Small intestine (tissue), 7 donors: ENCODE measurements around the gene SLC22A17. TPM values are rescaled to one million over a fixed set of nuclear protein-coding genes. Genes with fewer than 3 reads are reported as not detected.

ENCODE experiments used
- DNase-seq, 2 donors: peaks; one replicate each; pipeline versions ENCODE4 v3.0.0 to v3.0.0-alpha.2; 2013
- FAIRE-seq: peaks from 2 replicates; lab custom pipeline; 2012; peaks lifted over from hg19 to GRCh38; lab: Jason Lieb, UNC
- H3K27ac ChIP-seq, 3 donors: one replicate each; pipeline ENCODE4 v1.5.1; 2013; ENCODE audit warnings: low read length in 2 of 3, mild to moderate bottlenecking in 2 of 3, control low read depth in 1 of 3, inconsistent platforms in 1 of 3, low read depth in 1 of 3, moderate library complexity in 1 of 3
- H3K27me3 ChIP-seq, 3 donors: one replicate each; pipeline ENCODE4 v1.6.1; 2013; ENCODE audit warnings: low read length in 3 of 3, inconsistent platforms in 1 of 3; ENCODE audit not compliant: control insufficient read depth in 3 of 3, insufficient read depth in 3 of 3
- H3K36me3 ChIP-seq, 3 donors: one replicate each; pipeline ENCODE4 v1.6.1; 2013; ENCODE audit warnings: low read length in 3 of 3, inconsistent platforms in 1 of 3, low read depth in 1 of 3, mild to moderate bottlenecking in 1 of 3, moderate library complexity in 1 of 3; ENCODE audit not compliant: control insufficient read depth in 3 of 3, insufficient read depth in 2 of 3
- H3K4me1 ChIP-seq, 3 donors: one replicate each; pipeline ENCODE4 v1.6.1; 2013; ENCODE audit warnings: low read length in 2 of 3, inconsistent platforms in 1 of 3, low read depth in 1 of 3, mild to moderate bottlenecking in 1 of 3, moderate library complexity in 1 of 3; ENCODE audit not compliant: control insufficient read depth in 3 of 3, insufficient read depth in 2 of 3
- H3K4me3 ChIP-seq, 3 donors: one replicate each; pipeline ENCODE4 v1.5.1; 2013; ENCODE audit warnings: low read length in 3 of 3, control low read depth in 1 of 3, inconsistent platforms in 1 of 3, low read depth in 1 of 3, mild to moderate bottlenecking in 1 of 3, moderate library complexity in 1 of 3
- H3K9me3 ChIP-seq, 2 donors: one replicate each; pipeline ENCODE4 v1.6.1; 2013; ENCODE audit warnings: low read depth in 1 of 2, low read length in 1 of 2; ENCODE audit not compliant: control insufficient read depth in 2 of 2, insufficient read depth in 1 of 2
- WGBS, 3 donors: extraction: QIAGEN DNeasy Blood & Tissue Kit; methylation state at CpG; one replicate each; pipeline ENCODE4 v1.1.7; 2013; 5-methylcytosine and 5-hydroxymethylcytosine counted together
- polyA plus RNA-seq, 4 donors: library from polyadenylated mRNA; stranded (reverse) in 3 of 4; unstranded in 1 of 4; fragments of 200-250 nt in 3 of 4; fragments of 120-200 nt in 1 of 4; gene quantifications; one replicate each; pipeline versions ENCODE4 v1.2.1 to v1.2.3, GENCODE V29; 2013
- donor health status: healthy with polysubstance abuse.
- donor health status: control.
- donor health status: control.
- donor health status: Bipolar disorder and iron deficiency.
- donor health status: healthy.

The SLC22A17 gene
- polyA plus RNA-seq, 4 donors: 0.67 to 36.3 (median 7.4) TPM

GRCh38 chr14:23372509-23372908 is 19.8 kb upstream of the SLC22A17 start, which contains the start of gene IL25:
TSS of gene IL25 (plus strand) at chr14:23372809.
- no peak within 1 kb of the TSS for H3K4me3 ChIP-seq
- DNase-seq: no peak
- no peak for FAIRE-seq
- H3K9me3 ChIP-seq: no peaks in the 10 kb centered on the region
- 59 to 90% (median 75%) methylated on average over 2 of the region's 2 CpGs for WGBS, 3 donors
- no peaks in the 10 kb centered on the region for H3K36me3 ChIP-seq
- H3K27ac ChIP-seq: no peak within 1 kb of the TSS
- peaks cover 0 to 4% (median 1%) of the 10 kb centered on the region in 3 donors for H3K27me3 ChIP-seq
- H3K4me1 ChIP-seq: no peaks in the 10 kb centered on the region

GRCh38 chr14:23371865-23372264 is 19.2 kb upstream of the SLC22A17 start:
- no peak for DNase-seq
- Histone ChIP-seq H3K36me3 (no peaks in the 10 kb centered on the region), H3K9me3 (no peaks in the 10 kb centered on the region), H3K27ac (no peak overlapping the region), H3K4me3 (no peak overlapping the region), H3K4me1 (peaks cover 0 to under 1% (median 0%) of the 10 kb centered on the region in 3 donors), H3K27me3 (peaks cover 0 to 3% (median 1%) of the 10 kb centered on the region in 3 donors)
- FAIRE-seq: no peak
- 84 to 100% (median 100%) methylated on average over 1 of the region's 1 CpG for WGBS, 3 donors

GRCh38 chr14:23370221-23370620 is 17.5 kb upstream of the SLC22A17 start:
- WGBS, 3 donors: 36 to 63% (median 55%) methylated on average over 1 of the region's 1 CpG
- no peak for FAIRE-seq
- H3K27me3 ChIP-seq: peaks cover 0 to 14% (median 3%) of the 10 kb centered on the region in 3 donors

GRCh38 chr14:23366426-23366921 is 13.8 kb upstream of the SLC22A17 start:
- peak in 1 of 2 donors; percentile 76 for DNase-seq
- H3K27ac ChIP-seq: peak overlapping the region in 2 of 3 donors; percentile 66 to 89
- WGBS, 3 donors: 31 to 61% (median 39%) methylated on average over 27 to 34 of the region's 34 CpGs
- peaks cover 6 to 16% (median 6%) of the 10 kb centered on the region in 3 donors for H3K27me3 ChIP-seq
- no peaks in the 10 kb centered on the region for H3K9me3 ChIP-seq
- peaks cover 0 to 11% (median 3%) of the 10 kb centered on the region in 3 donors for H3K4me1 ChIP-seq
- no peak for FAIRE-seq
- peaks cover 0 to 3% (median 0%) of the 10 kb centered on the region in 3 donors for H3K36me3 ChIP-seq
- H3K4me3 ChIP-seq: peak overlapping the region in 1 of 3 donors; percentile 56

More at GRCh38 chr14:23370221-23370620, 17.5 kb upstream of the SLC22A17 start:
- Histone ChIP-seq H3K36me3 (no peaks in the 10 kb centered on the region), H3K4me1 (peaks cover 0 to 5% (median 3%) of the 10 kb centered on the region in 3 donors), H3K27ac (no peak overlapping the region), H3K9me3 (no peaks in the 10 kb centered on the region), H3K4me3 (no peak overlapping the region)
- no peak for DNase-seq

GRCh38 chr14:23365732-23366425 is 13.2 kb upstream of the SLC22A17 start:
- Histone ChIP-seq H3K4me1 (peaks cover 0 to 11% (median 3%) of the 10 kb centered on the region in 3 donors), H3K36me3 (peaks cover 0 to 3% (median 0%) of the 10 kb centered on the region in 3 donors), H3K9me3 (no peaks in the 10 kb centered on the region), H3K4me3 (peak overlapping the region in 2 of 3 donors; percentile 16 to 56), H3K27ac (peak overlapping the region; percentile 51 to 89 (median 71)), H3K27me3 (peaks cover 6 to 16% (median 6%) of the 10 kb centered on the region in 3 donors)
- no peak for FAIRE-seq
- peak in 1 of 2 donors; percentile 80 for DNase-seq
- 3 to 9% (median 3%) methylated on average over 32 to 51 of the region's 51 CpGs for WGBS, 3 donors

GRCh38 chr14:23365036-23365731 is 12.5 kb upstream of the SLC22A17 start, which contains the start of gene EFS:
TSS of gene EFS (minus strand) at chr14:23365172. CDS start at chr14:23365025, 147 bp downstream.
- Histone ChIP-seq H3K27me3 (peaks cover 6 to 16% (median 6%) of the 10 kb centered on the region in 3 donors), H3K4me1 (peaks cover 0 to 11% (median 3%) of the 10 kb centered on the region in 3 donors), H3K27ac (peak within 1 kb of the TSS; percentile 51 to 89 (median 86)), H3K4me3 (peak within 1 kb of the TSS in 2 of 3 donors; percentile 16 to 56), H3K36me3 (peaks cover 0 to 8% (median 0%) of the 10 kb centered on the region in 3 donors), H3K9me3 (no peaks in the 10 kb centered on the region)
- 3 to 11% (median 5%) methylated on average over 31 to 74 of the region's 74 CpGs for whole genome bisulfite sequencing, 3 donors
- FAIRE-seq: no peak
- DNase-seq: peak in 1 of 2 donors; percentile 73

- H3K4me1 ChIP-seq: peaks cover 0 to 11% (median 3%) of the 10 kb centered on the region in 3 donors
- WGBS, 3 donors: 33 to 55% (median 44%) methylated on average over 20 to 21 of the region's 21 CpGs
- peak overlapping the region in 2 of 3 donors; percentile 75 to 86 for H3K27ac ChIP-seq
- no peak for FAIRE-seq
- peaks cover 6 to 16% (median 6%) of the 10 kb centered on the region in 3 donors for H3K27me3 ChIP-seq
- H3K4me3 ChIP-seq: peak overlapping the region in 1 of 3 donors; percentile 54
- peaks cover 0 to 15% (median 0%) of the 10 kb centered on the region in 3 donors for H3K36me3 ChIP-seq
- H3K9me3 ChIP-seq: no peaks in the 10 kb centered on the region
- DNase-seq: peak in 1 of 2 donors; percentile 23
Measured at GRCh38 chr14:23364164-23365035, 11.7 kb upstream of the SLC22A17 start.
